T-cell (primary cell): ENCODE results near the gene ZFP28. TPM values are rescaled to one million over a fixed set of nuclear protein-coding genes. Genes with fewer than 3 reads are reported as not detected.

Experiments used
- ATAC-seq, 4 experiments: fragments of 200-7000 bp in 3 of 4; fragments of 150-1000 bp in 1 of 4; cut with Tn5 transposase; replicated peaks in 1 of 4; 1 replicate in 3 of 4; 2 replicates in 1 of 4; pipeline ENCODE4 v1.10.0; 2021; ENCODE audit warnings: moderate library complexity in 3 of 4, mild to moderate bottlenecking in 2 of 4, moderate number of reproducible peaks in 1 of 4
- CTCF ChIA-PET, 2 donors: fragments of 300-600 bp; sonication (Branson Sonifier 250); formaldehyde crosslinking; loops; one replicate each; lab custom pipeline; 2022; ENCODE audit warnings: antibody characterized with exemption in 2 of 2; lab: Charles Lee
- POLR2A ChIA-PET, 2 donors: fragments of 300-600 bp; sonication (Branson Sonifier 250); formaldehyde crosslinking; loops; one replicate each; lab custom pipeline; 2022; ENCODE audit warnings: antibody characterized with exemption in 2 of 2; lab: Charles Lee
- DNase-seq, 35 experiments: peaks; one replicate each; pipeline versions ENCODE4 v3.0.0 to v3.0.0-alpha.2; 2013 to 2023
- H3K27ac ChIP-seq: one replicate; pipeline ENCODE4 v1.5.1; 2013; ENCODE audit warnings: low read length
- H3K27me3 ChIP-seq, 2 experiments: replicated peaks in 1 of 2; 1 replicate in 1 of 2; 2 replicates in 1 of 2; pipeline versions ENCODE4 v1.6.1 to v1.7.0; 2013; ENCODE audit warnings: low read length in 1 of 2, mixed read lengths in 1 of 2; ENCODE audit not compliant: control insufficient read depth in 2 of 2, insufficient read depth in 2 of 2; ENCODE audit errors: extremely low read depth in 1 of 2
- H3K36me3 ChIP-seq, 2 donors: 1 replicate in 1 of 2; 2 replicates in 1 of 2; pipeline versions ENCODE4 v1.6.1 to v1.7.0; 2013; ENCODE audit warnings: low read length in 1 of 2; ENCODE audit not compliant: control insufficient read depth in 2 of 2, insufficient read depth in 1 of 2; ENCODE audit errors: extremely low read depth in 1 of 2
- H3K4me1 ChIP-seq, 2 experiments: 1 replicate in 1 of 2; 2 replicates in 1 of 2; pipeline versions ENCODE4 v1.6.1 to v1.7.0; 2013; ENCODE audit warnings: low read length in 2 of 2, mixed read lengths in 1 of 2; ENCODE audit not compliant: insufficient read depth in 2 of 2, control insufficient read depth in 1 of 2; ENCODE audit errors: extremely low read depth in 1 of 2
- H3K4me3 ChIP-seq, 2 donors: 1 replicate in 1 of 2; 2 replicates in 1 of 2; pipeline versions ENCODE4 v1.5.1 to v1.7.0; 2013; ENCODE audit warnings: mild to moderate bottlenecking in 2 of 2, low read length in 1 of 2, moderate library complexity in 1 of 2; ENCODE audit not compliant: control insufficient read depth in 1 of 2; ENCODE audit errors: extremely low read depth in 1 of 2
- H3K9me3 ChIP-seq: 2 replicates; pipeline ENCODE4 v1.7.0; 2013
- H3K27ac Mint-ChIP-seq, 2 donors: one replicate each; pipeline ENCODE4 v1.8.0; 2020 to 2021; ENCODE audit warnings: mild to moderate bottlenecking in 2 of 2, mixed read lengths in 2 of 2
- H3K27me3 Mint-ChIP-seq, 2 donors: one replicate each; pipeline ENCODE4 v1.8.0; 2021 to 2022; ENCODE audit warnings: mixed read lengths in 2 of 2
- H3K36me3 Mint-ChIP-seq: one replicate; pipeline ENCODE4 v1.8.0; 2021; ENCODE audit warnings: mixed read lengths
- H3K4me1 Mint-ChIP-seq, 3 donors: one replicate each; pipeline ENCODE4 v1.8.0; 2020 to 2022; ENCODE audit warnings: mixed read lengths in 3 of 3, mild to moderate bottlenecking in 1 of 3
- H3K4me3 Mint-ChIP-seq, 3 donors: one replicate each; pipeline ENCODE4 v1.8.0; 2020 to 2022; ENCODE audit warnings: mild to moderate bottlenecking in 3 of 3, mixed read lengths in 3 of 3, moderate library complexity in 3 of 3
- H3K9me3 Mint-ChIP-seq, 3 donors: one replicate each; pipeline ENCODE4 v1.8.0; 2020 to 2022; ENCODE audit warnings: mixed read lengths in 3 of 3
- WGBS: methylation state at CpG from one replicate; pipeline ENCODE4 v1.1.5; 2013; ENCODE audit warnings: missing lambda C conversion rate; ENCODE audit not compliant: insufficient coverage; 5-methylcytosine and 5-hydroxymethylcytosine counted together
- total RNA-seq, 35 experiments: library from RNA in 6 of 35; stranded (reverse) in 6 of 35; fragments of 120-200 nt in 1 of 35; gene quantifications; one replicate each; pipeline versions ENCODE4 v1.2.1 to v1.2.4 and lab custom pipeline; 2013 to 2026

Gene ZFP28
- 10 to 100 TPM in 2 of 5 donors, 1 to 10 TPM in 3; 4.2 to 12.2 (median 9.8) TPM for total RNA-seq
- 4.1 TPM for total RNA-seq (2013)
- total RNA-seq (lab: John Stamatoyannopoulos, UW) = 4.9 to 26.0 (median 7.3) reads per million in 29 experiments

GRCh38 chr19:56538761-56539263 lies at the start of gene ZFP28:
ZFP28 (plus strand) TSS chr19:56538948; CDS start chr19:56539019, 71 bp downstream.
- 6% methylated on average over 35 of the region's 65 CpGs for WGBS
- DNase-seq = peak in 2 of 35 experiments; percentile 7 to 68

GRCh38 chr19:56491399-56491798 lies 47.3 kb upstream of the ZFP28 start:
- no peaks in the 10 kb centered on the region for H3K4me1 ChIP-seq
- WGBS = no CpG with 5 or more reads among the region's 3 CpGs
- peaks cover 0 to 7% of the 10 kb centered on the region in 2 donors for H3K36me3 ChIP-seq
- Mint-ChIP-seq H3K36me3 (peaks cover 15% of the 10 kb centered on the region), H3K27ac (no peak overlapping the region), H3K4me3 (no peak overlapping the region), H3K4me1 (no peaks in the 10 kb centered on the region), H3K9me3 (peaks cover 54 to 68% (median 57%) of the 10 kb centered on the region in 3 donors), H3K27me3 (no peaks in the 10 kb centered on the region)
- ChIA-PET CTCF (no interaction called here), POLR2A (no interaction called here)
- DNase-seq (no peak), ATAC-seq (no peak)
- H3K9me3 ChIP-seq = peaks cover 14% of the 10 kb centered on the region
- no peak overlapping the region for H3K4me3 ChIP-seq
- H3K27ac ChIP-seq = no peak overlapping the region
- no peaks in the 10 kb centered on the region for H3K27me3 ChIP-seq

More at GRCh38 chr19:56538761-56539263, at the start of gene ZFP28:
- H3K36me3 Mint-ChIP-seq = peaks cover 49% of the 10 kb centered on the region
- ATAC-seq = peak in 3 of 4 experiments; percentile 65 to 67 (median 66)
- no peaks in the 10 kb centered on the region for H3K27me3 Mint-ChIP-seq
- peak within 1 kb of the TSS; percentile 95 for H3K27ac Mint-ChIP-seq
- Histone ChIP-seq H3K4me3 (peak within 1 kb of the TSS; percentile 72 to 80), H3K27ac (peak within 1 kb of the TSS; percentile 79), H3K4me1 (peaks cover 2 to 19% of the 10 kb centered on the region in 2 experiments), H3K36me3 (peaks cover 0 to 6% of the 10 kb centered on the region in 2 donors), H3K27me3 (peaks cover 0 to 23% of the 10 kb centered on the region in 2 experiments), H3K9me3 (peaks cover 9% of the 10 kb centered on the region)
- ChIA-PET CTCF (no interaction called here), POLR2A (interaction anchor here in 1 of 2 donors (0.5 kb wide), 1 partner anchor 1561 kb away, joined by 3 read pairs; no protein-coding TSS in a partner anchor)
- peaks cover 5 to 29% (median 20%) of the 10 kb centered on the region in 3 donors for H3K4me1 Mint-ChIP-seq
- H3K9me3 Mint-ChIP-seq = peaks cover 14 to 61% (median 36%) of the 10 kb centered on the region in 3 donors
- peak within 1 kb of the TSS; percentile 81 to 90 (median 86) for H3K4me3 Mint-ChIP-seq

- POLR2A ChIA-PET = no interaction called here
- Mint-ChIP-seq H3K27me3 (peaks cover 4 to 8% of the 10 kb centered on the region in 2 donors), H3K27ac (no peak overlapping the region), H3K9me3 (peaks cover 21 to 50% (median 40%) of the 10 kb centered on the region in 3 donors), H3K36me3 (peaks cover 4% of the 10 kb centered on the region), H3K4me1 (peaks cover 0 to 7% (median 6%) of the 10 kb centered on the region in 3 donors), H3K4me3 (no peak overlapping the region)
- Histone ChIP-seq H3K4me1 (peaks cover 3 to 12% of the 10 kb centered on the region in 2 experiments), H3K9me3 (peaks cover 5% of the 10 kb centered on the region), H3K4me3 (no peak overlapping the region), H3K36me3 (no peaks in the 10 kb centered on the region), H3K27me3 (peaks cover 0 to 19% of the 10 kb centered on the region in 2 experiments), H3K27ac (no peak overlapping the region)
- no peak for DNase-seq
- no peak for ATAC-seq
- no CpG with 5 or more reads among the region's 2 CpGs for WGBS
- CTCF ChIA-PET = no interaction called here
These were observed 34.2 kb upstream of the ZFP28 start for GRCh38 chr19:56504581-56504980.

GRCh38 chr19:56507446-56508289 lies 31.1 kb upstream of the ZFP28 start, which contains the start of gene ZNF471:
ZNF471 (plus strand) TSS chr19:56507855; CDS start chr19:56511572, 3,717 bp downstream.
- Mint-ChIP-seq H3K9me3 (peaks cover 16 to 27% (median 25%) of the 10 kb centered on the region in 3 donors), H3K36me3 (peaks cover 4% of the 10 kb centered on the region), H3K27ac (no peak within 1 kb of the TSS), H3K4me1 (peaks cover 0 to 7% (median 6%) of the 10 kb centered on the region in 3 donors), H3K4me3 (no peak within 1 kb of the TSS), H3K27me3 (peaks cover 4 to 8% of the 10 kb centered on the region in 2 donors)
- CTCF ChIA-PET = no interaction called here
- peaks cover 5% of the 10 kb centered on the region for H3K9me3 ChIP-seq
- peak within 1 kb of the TSS; percentile 45 to 72 for H3K4me3 ChIP-seq
- WGBS = 14% methylated on average over 63 of the region's 74 CpGs
- H3K4me1 ChIP-seq = peaks cover 3 to 12% of the 10 kb centered on the region in 2 experiments
- peaks cover 0 to 19% of the 10 kb centered on the region in 2 experiments for H3K27me3 ChIP-seq
- ATAC-seq = peak; percentile 98 to 99 (median 98)
- H3K36me3 ChIP-seq = no peaks in the 10 kb centered on the region
- POLR2A ChIA-PET = no interaction called here
- peak within 1 kb of the TSS; percentile 70 for H3K27ac ChIP-seq
- DNase-seq = peak; percentile 50 to 96 (median 82)

GRCh38 chr19:56508290-56508778 lies 30.4 kb upstream of the ZFP28 start:
- peaks cover 5% of the 10 kb centered on the region for H3K9me3 ChIP-seq
- POLR2A ChIA-PET = no interaction called here
- H3K27me3 ChIP-seq = peaks cover 0 to 19% of the 10 kb centered on the region in 2 experiments
- ATAC-seq (no peak), DNase-seq (no peak)
- peak overlapping the region; percentile 45 to 72 for H3K4me3 ChIP-seq
- Mint-ChIP-seq H3K27me3 (peaks cover 4 to 8% of the 10 kb centered on the region in 2 donors), H3K9me3 (peaks cover 13 to 26% (median 25%) of the 10 kb centered on the region in 3 donors), H3K4me3 (no peak overlapping the region), H3K36me3 (peaks cover under 1% of the 10 kb centered on the region), H3K27ac (no peak overlapping the region), H3K4me1 (peaks cover 0 to 7% (median 6%) of the 10 kb centered on the region in 3 donors)
- no peaks in the 10 kb centered on the region for H3K36me3 ChIP-seq
- WGBS = 12% methylated on average over 17 of the region's 17 CpGs
- H3K4me1 ChIP-seq = peaks cover 3 to 12% of the 10 kb centered on the region in 2 experiments
- no peak overlapping the region for H3K27ac ChIP-seq
- CTCF ChIA-PET = no interaction called here
